DMS79 (cell line): ENCODE results near the gene TUBB.
"Not testable (repeated sequence)": the region's sequence is repeated elsewhere in the genome, so short reads cannot be mapped to it uniquely, and the experiment has no call there.

Source experiments
- DNase-seq: peaks from one replicate; lab custom pipeline; 2025; lab: John Stamatoyannopoulos, UW

TUBB gene

GRCh38 chr6:30687659-30688431 lies 32.3 kb upstream of the TUBB start:
- no peak for DNase-seq

DNA sequence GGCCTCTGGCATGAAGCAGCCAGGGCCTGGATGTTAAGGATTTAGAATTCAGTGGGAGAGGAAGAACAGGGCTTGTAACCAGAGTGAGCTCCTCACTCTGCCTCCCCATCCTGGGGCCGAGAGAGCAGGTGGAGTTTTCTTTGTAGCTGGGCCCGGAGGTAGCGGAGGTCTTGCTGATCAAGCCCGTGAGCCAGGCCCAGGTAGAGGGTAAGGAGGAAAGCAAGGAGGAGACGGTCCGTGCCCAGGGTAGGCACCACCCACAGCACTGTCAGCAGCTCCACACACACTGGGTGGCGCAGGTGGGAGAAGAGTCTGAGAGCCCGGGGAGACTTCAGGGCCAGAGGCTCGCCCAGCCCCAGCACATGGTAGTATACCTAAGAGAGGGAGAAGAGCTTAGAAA lies 31.6 kb upstream of the TUBB start:
- no peak for DNase-seq

GRCh38 chr6:30689022-30689865 lies 30.9 kb upstream of the TUBB start:
- no peak for DNase-seq

DNA sequence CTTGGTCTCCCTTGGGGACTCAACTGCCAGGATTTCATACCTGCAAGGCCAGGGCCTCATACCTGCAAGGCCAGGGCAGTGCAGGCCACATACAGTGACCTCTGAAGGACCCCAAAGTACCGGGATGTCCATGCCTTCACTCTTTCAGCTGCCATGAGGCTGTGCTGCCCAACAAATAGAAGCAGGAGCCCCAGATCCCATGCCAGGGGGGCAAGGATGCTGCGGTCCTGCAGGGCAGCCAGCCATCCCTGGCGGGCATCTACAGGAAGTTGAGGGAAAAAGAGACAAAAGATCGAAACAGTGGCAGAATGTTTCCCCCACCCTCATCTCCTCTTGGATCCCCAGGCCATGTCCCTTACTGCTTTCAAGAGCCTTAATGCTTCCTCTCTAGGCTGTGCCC lies 30.2 kb upstream of the TUBB start:
- no peak for DNase-seq

DNA sequence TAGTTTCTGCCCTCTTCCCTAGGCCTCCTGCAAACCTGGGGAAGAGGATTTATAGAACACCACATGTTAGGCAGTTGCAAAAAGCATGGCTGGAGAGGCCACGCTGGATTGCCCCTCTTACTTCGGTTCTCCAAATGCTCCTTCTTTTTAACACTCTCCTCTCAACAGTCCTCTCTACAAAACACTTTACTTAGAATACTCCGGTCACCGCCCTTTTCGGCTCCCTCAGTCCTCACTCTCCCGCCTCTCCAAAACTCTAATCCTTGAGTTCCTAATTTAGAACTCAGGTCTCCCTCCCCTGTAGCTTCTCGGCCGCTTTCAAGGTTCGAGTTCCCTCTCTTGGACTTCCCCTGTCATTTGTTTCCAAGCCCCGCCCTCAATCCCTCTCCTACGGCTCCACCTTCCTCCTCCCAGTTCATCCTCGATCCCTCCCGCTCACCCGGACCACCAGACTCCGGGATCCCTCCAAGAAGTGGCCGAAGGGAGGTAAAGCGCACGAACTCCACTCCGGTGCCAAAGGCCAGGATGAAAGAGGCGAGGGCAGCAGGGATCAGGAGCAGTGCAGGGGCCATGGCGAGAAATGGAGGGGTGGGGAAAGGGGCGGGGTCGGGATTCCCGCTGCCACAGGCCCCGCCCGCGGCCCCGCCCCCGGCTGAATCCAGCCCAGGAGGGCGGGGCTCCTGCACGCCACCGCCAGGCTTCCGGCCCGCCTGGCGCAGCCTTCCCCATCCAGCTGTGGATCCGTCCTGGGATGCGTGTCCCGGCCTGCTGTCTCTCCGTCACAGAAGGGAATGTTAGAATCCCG lies 29.5 kb upstream of the TUBB start, which contains the start of gene NRM:
Gene NRM (minus strand): TSS at position 582 of the 805 bp plus-strand sequence. CDS start 10 bp downstream, at position 572.
- DNase-seq: peak; percentile 87

DNA sequence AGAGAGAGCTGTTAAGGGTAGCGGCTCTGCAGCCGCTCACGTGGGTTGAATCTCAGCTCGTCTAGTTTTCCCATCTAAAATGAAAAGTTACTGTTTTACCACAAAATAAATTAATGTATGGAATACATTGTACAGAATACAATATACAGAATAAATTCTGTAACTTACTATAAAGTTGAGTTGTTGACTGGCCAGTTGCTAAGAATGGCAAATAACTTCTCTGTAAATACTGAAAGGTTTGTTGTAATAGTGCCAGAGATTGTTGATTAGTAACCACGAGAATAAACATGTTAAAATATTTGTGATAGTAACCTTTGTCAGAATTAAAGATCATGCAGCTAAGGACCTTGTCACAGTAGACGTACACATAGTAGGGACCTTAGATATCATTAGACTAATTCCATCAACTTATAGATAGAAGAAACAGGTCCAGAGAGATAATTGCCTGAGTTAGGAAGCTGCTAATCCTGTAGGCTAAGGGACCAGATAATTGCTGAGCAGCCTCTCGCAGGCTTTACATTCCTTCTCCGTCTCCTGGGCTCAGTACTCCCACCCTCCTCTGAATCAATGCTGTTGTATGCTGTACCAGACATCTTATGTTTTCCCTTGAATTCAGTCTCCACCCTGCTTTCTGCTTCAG lies 28.8 kb upstream of the TUBB start:
- no peak for DNase-seq

- no peak for DNase-seq
Observed at GRCh38 chr6:30696432-30696831, 23.7 kb upstream of the TUBB start.

DNA sequence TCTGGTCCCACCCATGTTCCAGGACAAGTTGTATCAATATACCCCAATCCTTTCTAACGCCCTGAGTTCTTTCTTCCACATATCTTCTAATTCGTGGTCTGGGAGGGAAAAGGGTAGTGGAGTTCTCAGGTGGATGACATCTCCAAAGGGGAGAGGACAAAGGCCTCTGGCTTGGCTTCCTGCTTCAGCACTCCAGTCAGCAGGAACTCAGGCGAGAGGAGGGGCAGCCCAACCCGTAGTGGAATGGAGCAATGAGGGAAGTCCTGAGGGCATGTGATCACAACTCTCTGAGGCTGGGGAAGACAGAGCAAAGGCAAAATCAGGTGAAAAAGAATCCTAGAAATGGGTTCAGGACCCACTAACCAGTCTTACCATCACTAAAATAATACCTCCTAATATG lies 19.8 kb upstream of the TUBB start:
- no peak for DNase-seq

GRCh38 chr6:30703011-30703410 lies 17.1 kb upstream of the TUBB start:
- DNase-seq: no peak

DNA sequence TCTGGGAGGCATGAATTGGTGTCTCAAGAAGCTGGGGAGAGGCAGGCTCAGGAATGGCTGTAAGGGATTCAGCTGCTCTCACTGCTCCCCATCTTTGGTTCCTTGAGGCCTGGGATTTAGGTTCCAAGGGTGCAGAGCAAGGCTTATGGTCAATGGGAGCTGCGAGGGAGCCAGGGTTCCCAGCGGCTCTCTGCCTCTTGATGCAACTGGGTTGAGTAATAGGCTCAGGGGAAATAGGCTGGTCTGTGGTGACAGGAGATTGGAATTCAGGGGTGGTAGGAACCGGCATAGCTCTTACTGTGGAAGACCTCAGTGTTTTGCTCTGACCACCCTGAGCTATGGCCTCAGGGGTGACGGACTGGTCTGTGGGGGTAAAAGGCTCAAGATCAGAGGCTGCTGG lies 16.3 kb upstream of the TUBB start:
- DNase-seq: no peak

DNA sequence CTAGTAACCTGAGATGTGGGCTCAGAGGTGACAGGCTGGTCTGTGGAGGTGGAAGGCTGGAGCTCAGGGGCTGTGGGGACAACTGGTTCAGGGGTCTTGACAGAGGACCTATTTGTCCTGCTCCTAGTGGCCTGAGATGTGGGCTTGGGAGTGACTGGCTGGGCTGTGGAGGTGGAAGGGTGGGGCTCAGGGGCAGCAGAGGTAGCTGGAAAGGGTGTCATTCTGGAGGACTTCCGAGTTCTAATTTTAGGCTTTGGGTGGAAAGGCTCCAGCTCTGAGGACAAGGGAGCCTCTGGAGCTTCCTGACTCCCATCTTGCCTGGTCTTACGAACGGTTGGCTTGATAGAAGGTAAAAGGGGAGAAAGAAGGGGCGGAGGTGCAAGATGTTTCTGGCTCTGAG lies 14.5 kb upstream of the TUBB start:
- no peak for DNase-seq

DNA sequence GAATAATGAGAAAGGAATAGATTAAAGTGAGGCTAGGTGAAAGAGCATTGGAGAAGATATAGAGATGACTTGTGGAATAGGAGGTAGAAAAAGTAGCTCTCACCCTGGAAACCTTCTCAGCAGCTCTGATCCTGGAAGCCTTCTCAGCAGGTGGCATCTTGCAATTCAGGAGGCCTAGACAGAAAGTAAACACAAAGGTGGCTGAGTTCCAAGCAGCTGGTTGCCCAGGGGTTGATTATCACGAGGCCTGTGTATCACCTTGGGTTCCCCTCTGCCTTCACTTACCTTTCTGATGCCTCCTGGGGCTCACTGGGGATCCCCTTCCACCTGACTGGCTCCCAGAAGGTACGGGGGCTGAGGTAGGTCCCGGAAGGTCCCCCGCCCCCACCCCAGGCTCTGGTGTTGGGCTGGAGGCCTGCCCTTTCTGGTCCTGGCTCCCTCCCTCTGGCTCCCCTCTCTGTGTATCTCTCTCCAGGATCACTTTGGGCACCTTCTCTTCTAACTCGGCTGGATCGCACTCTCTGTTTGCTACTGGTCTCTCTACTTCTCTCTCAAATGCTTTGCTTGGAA lies 12.8 kb upstream of the TUBB start:
- peak; percentile 71 for DNase-seq

DNA sequence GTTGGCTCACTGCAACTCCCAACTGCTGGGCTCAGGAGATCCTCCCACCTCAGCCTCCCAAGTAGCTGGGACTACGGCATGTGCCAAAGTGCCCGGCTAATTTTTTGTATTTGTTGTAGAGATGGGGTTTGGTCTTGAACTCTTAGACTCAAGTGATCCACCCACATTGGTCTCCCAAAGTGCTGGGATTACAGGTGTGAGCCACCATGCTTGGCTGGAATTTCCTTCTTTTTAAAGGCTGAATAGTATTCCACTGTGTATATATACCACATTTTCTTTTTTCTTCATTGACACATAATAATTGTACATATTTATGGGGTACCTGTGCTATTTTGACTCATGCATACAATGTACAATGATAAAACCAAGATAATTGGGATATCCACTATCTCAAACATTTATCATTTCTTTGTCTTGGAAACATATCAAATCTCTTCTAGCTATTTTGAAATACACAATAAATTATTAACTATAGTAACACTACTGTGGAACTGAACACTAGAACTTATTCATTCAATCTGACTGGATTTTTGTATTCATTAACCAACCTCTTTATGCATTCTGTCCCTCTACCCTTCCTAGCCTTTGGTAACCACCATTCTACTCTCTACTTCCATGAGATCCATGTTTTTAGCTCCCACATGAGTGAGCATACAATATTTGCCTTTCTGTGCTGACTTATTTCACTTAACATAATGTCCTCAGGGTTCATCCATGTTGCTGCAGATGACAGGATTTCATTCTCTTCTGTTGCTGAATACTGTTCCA lies 10.9 kb upstream of the TUBB start:
- DNase-seq: no peak

DNA sequence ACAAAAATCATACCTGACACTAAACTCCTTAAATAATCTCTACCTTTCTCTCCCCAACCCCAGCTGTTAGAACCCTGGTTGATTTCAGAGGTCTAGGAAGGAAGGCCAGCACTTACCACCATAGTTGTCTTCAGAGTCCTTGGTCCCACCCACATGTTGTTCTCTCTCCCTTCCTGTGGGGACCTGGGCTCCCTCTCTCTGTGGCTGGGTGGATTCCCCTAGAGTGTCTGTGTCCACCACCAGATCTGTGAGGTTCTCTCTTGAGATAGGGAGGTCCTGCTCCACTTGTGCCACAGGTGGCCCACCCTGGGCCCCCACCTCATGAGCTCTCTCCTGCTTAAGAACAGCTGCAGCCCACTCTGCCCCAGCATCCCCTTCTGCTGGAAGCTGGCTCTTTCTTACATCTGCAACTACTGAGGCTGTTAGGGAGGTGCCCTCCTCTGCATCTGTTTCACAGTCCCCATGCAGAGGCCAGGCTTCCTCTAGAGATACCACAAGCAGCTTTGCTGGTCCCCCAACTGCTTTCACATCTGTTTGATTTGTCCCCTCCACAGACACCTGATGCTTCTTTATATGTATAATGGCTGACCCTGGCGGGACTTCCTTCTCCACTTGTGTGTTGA lies 8.3 kb upstream of the TUBB start:
- DNase-seq: no peak

DNA sequence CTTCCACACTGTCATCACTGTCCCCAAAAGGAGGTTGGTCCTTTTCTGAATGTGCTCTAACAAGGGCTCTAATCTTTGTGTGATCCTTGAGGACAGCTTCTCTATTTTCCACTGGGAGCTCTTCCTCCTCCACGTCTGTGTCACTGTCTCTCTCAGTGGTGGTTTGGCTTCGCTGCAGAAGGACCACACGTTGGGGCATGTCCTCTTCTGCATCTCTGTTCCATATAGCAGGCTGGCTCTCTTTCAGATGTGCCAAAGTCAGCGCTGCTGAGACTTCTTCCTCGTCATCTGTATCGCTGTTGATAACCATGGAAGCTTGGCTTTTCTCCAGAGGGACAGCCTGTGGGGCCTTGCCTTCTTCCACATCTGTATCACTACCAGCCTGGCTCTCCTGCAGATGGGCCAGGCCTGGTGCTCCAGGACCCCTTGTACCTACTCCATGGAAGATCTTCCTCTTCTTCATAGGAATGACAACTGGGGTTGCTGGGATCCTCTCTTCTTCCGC lies 7.7 kb upstream of the TUBB start:
- no peak for DNase-seq

GRCh38 chr6:30714263-30714662 lies 5.9 kb upstream of the TUBB start:
- no peak for DNase-seq

DNA sequence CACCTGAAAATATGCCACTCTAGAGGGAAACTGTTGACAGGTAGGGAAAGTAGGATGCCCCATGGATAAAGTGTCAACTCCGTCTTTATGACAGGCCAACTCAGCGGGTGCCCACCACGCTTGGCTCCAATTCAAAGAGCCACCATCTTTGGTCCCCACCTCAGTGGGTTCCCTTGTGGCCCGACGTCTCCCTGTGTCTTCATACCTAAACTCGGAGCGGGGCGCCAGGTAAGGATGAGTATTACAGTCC lies 3.3 kb upstream of the TUBB start:
- DNase-seq: no peak

DNA sequence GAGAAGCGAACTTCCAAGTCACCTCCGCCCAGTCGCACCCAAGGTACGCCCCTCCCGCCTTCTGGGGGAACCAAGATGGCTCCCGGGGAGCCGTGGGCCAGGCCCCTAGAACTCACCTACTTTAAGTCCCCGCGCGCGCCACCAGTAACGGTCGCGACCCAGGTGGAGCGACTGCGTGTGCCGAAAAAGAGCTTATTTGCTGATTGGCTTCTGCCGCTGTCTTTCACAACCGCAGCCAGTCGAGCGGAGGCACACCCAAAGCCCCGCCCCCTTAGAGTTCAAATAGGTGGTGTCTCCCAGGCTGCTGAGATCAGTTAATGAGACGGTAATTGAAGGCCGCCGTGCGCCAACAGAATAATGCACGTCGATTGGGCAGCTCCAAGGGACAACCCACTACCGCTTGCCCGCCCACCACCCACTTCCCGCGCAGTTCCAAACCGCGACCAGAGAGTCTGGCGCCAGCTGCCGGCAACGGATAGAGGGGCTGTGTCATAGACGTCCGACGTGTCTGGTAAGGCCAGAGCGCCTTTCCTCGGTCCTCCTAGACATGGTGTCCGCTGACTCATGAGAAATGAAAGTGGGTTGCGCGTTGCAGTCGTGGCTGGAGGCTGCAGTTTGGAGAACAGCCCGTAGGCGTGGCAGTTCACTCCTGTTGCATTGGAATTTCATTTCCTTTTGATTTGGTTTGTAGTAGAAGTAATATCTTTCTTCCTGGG lies 2.9 kb upstream of the TUBB start, which contains the start of gene MDC1:
Gene MDC1 (minus strand): TSS at position 153 of the 716 bp plus-strand sequence. CDS start 2,106 bp downstream, outside the sequence.
- peak; percentile 100 for DNase-seq

DNA sequence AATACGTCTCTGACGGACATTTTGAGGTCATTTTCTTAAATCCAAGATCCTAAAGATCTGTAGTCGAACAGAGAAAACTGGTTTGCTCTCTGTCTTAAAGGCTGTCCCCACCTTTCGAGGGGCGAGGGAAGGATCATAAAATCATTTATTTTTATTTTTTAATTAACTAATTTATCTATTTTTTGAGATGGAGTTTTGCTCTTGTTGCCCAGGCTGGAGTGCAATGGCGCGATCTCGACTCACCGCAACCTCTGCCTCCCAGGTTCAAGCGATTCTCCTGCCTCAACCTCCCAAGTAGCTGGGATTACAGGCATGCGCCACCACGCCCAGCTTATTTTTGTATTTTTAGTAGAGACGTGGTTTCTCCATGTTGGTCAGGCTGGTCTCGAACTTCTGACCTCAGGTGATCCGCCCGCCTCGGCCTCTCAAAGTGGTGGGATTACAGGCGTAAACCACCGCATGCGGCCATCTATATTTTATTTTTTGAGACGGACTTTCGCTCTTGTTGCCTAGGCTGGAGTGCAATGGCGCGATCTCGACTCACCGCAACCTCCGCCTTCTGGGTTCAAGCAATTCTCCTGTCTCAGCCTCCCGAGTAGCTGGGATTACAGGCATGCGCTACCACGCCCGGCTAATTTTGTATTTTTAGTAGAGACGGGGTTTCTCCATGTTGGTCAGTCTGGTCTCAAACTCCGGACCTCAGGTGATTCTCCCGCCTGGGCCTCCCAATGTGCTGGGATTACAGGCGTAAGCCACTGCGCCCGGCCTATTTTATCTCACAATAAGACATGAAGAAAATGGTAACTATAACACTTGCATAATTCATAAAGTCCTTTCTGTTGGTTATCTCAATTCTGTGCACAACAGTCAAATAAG lies 2.1 kb upstream of the TUBB start:
- DNase-seq: not testable (repeated sequence)
